Measurements from ENCODE around the gene PRR9. TPM values are rescaled to one million over a fixed set of nuclear protein-coding genes. Genes with fewer than 3 reads are reported as not detected.
"Not testable (repeated sequence)": the region's sequence is repeated elsewhere in the genome, so short reads cannot be mapped to it uniquely, and the experiment has no call there.

PRR9 gene
- not detected for total RNA-seq
- not detected for polyA plus RNA-seq
- long read RNA-seq, donor 1: 0 reads
- long read RNA-seq, donor 2: 0 reads

- Histone ChIP-seq H3K4me1 (ENCODE audit: control insufficient read depth in 1 of 2, insufficient read depth in 2 of 2, low read length in 2 of 2) (no peaks in the 10 kb centered on the region), H3K9me3 (ENCODE audit: control insufficient read depth, low read length) (no peaks in the 10 kb centered on the region), H3K27me3 (ENCODE audit: control insufficient read depth in 1 of 2, insufficient read depth in 2 of 2, low read length in 1 of 2) (no peaks in the 10 kb centered on the region), H3K27ac (ENCODE audit: low read depth in 1 of 2, low read length in 2 of 2) (no peak within 1 kb of the TSS), H3K36me3 (ENCODE audit: control insufficient read depth in 1 of 2, insufficient read depth in 2 of 2, low read length in 1 of 2) (no peaks in the 10 kb centered on the region), H3K4me3 (ENCODE audit: low read length in 2 of 2) (no peak within 1 kb of the TSS)
- WGBS, 2 donors: 77 to 83% methylated on average over 3 of the region's 3 CpGs
- intact Hi-C loops (cut with DNase I): no loop called here
- DNase-seq (no peak), ATAC-seq (ENCODE audit: low FRiP score) (no peak)
Observed at GRCh38 chr1:153217212-153217611, at the start of gene PRR9. Gene PRR9 (plus strand): TSS chr1:153217584. CDS start chr1:153218145, 561 bp downstream.

GRCh38 chr1:153168686-153169085, 48.7 kb upstream of the PRR9 start:
- no peak overlapping the region for H3K4me3 ChIP-seq (ENCODE audit: low read length in 2 of 2)
- no peaks in the 10 kb centered on the region for H3K36me3 ChIP-seq (ENCODE audit: control insufficient read depth in 1 of 2, insufficient read depth in 2 of 2, low read length in 1 of 2)
- DNase-seq (no peak), ATAC-seq (ENCODE audit: low FRiP score) (no peak)
- WGBS, 2 donors: 63 to 74% methylated on average over 2 of the region's 2 CpGs
- intact Hi-C loops (cut with DNase I): no loop called here
- no peak overlapping the region for H3K27ac ChIP-seq (ENCODE audit: low read depth in 1 of 2, low read length in 2 of 2)
- H3K9me3 ChIP-seq (ENCODE audit: control insufficient read depth, low read length): no peaks in the 10 kb centered on the region
- H3K27me3 ChIP-seq (ENCODE audit: control insufficient read depth in 1 of 2, insufficient read depth in 2 of 2, low read length in 1 of 2): no peaks in the 10 kb centered on the region
- no peaks in the 10 kb centered on the region for H3K4me1 ChIP-seq (ENCODE audit: control insufficient read depth in 1 of 2, insufficient read depth in 2 of 2, low read length in 2 of 2)

- Histone ChIP-seq H3K27me3 (ENCODE audit: control insufficient read depth in 1 of 2, insufficient read depth in 2 of 2, low read length in 1 of 2) (no peaks in the 10 kb centered on the region), H3K4me3 (ENCODE audit: low read length in 2 of 2) (no peak overlapping the region), H3K27ac (ENCODE audit: low read depth in 1 of 2, low read length in 2 of 2) (no peak overlapping the region), H3K36me3 (ENCODE audit: control insufficient read depth in 1 of 2, insufficient read depth in 2 of 2, low read length in 1 of 2) (no peaks in the 10 kb centered on the region), H3K4me1 (ENCODE audit: control insufficient read depth in 1 of 2, insufficient read depth in 2 of 2, low read length in 2 of 2) (no peaks in the 10 kb centered on the region), H3K9me3 (ENCODE audit: control insufficient read depth, low read length) (no peaks in the 10 kb centered on the region)
- intact Hi-C loops (cut with DNase I): no loop called here
- ATAC-seq (ENCODE audit: low FRiP score) (no peak), DNase-seq (no peak)
Observed at GRCh38 chr1:153174624-153175023, 42.8 kb upstream of the PRR9 start.

DNA sequence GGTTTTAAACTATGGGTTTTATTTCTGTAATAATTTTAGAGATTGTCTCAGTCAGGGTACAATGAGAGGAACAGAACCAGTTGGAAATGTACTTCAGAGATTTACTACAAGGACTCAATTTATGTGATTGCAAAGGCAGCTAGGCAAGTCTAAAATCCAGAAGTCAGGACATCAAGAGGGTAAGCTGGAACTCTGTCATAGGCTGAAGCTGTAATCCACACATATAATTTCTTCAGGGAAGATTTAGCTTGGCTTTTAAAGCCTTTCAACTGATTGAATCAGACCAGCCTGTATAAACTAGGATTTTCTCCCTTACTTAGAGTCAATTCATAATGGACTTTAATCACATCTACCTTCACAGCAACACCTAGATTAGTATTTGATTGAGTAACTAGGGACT, 38.5 kb upstream of the PRR9 start:
- Histone ChIP-seq H3K9me3 (ENCODE audit: control insufficient read depth, low read length) (no peaks in the 10 kb centered on the region), H3K4me3 (ENCODE audit: low read length in 2 of 2) (no peak overlapping the region), H3K27me3 (ENCODE audit: control insufficient read depth in 1 of 2, insufficient read depth in 2 of 2, low read length in 1 of 2) (no peaks in the 10 kb centered on the region), H3K27ac (ENCODE audit: low read depth in 1 of 2, low read length in 2 of 2) (no peak overlapping the region), H3K36me3 (ENCODE audit: control insufficient read depth in 1 of 2, insufficient read depth in 2 of 2, low read length in 1 of 2) (no peaks in the 10 kb centered on the region), H3K4me1 (ENCODE audit: control insufficient read depth in 1 of 2, insufficient read depth in 2 of 2, low read length in 2 of 2) (no peaks in the 10 kb centered on the region)
- DNase-seq (no peak), ATAC-seq (ENCODE audit: low FRiP score) (no peak)
- intact Hi-C loops (cut with DNase I): no loop called here

DNA sequence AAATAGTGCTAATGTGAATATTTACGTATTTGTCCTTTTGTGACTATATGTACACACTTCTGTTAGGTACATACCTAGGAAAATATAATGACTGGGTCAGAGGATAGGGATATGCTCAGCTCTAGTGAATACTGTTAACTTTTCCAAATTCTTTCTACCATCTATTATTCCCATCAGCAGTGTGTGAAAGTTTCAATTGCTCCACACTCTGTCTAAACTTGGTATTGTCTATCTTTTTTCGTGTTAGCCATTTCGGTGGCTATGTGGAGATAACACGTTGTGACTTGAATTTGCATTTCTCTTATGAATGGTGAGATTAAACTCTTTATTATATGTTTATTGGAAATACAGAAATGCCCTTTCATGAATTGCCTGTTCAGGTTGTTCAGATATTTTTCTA, 36.8 kb upstream of the PRR9 start:
- intact Hi-C loops (cut with DNase I): no loop called here
- no peaks in the 10 kb centered on the region for H3K9me3 ChIP-seq (ENCODE audit: control insufficient read depth, low read length)
- DNase-seq (no peak), ATAC-seq (ENCODE audit: low FRiP score) (no peak)
- no peak overlapping the region for H3K4me3 ChIP-seq (ENCODE audit: low read length in 2 of 2)
- WGBS, 2 donors: 70 to 72% methylated on average over 4 of the region's 4 CpGs
- no peaks in the 10 kb centered on the region for H3K36me3 ChIP-seq (ENCODE audit: control insufficient read depth in 1 of 2, insufficient read depth in 2 of 2, low read length in 1 of 2)
- H3K4me1 ChIP-seq (ENCODE audit: control insufficient read depth in 1 of 2, insufficient read depth in 2 of 2, low read length in 2 of 2): no peaks in the 10 kb centered on the region
- no peaks in the 10 kb centered on the region for H3K27me3 ChIP-seq (ENCODE audit: control insufficient read depth in 1 of 2, insufficient read depth in 2 of 2, low read length in 1 of 2)
- no peak overlapping the region for H3K27ac ChIP-seq (ENCODE audit: low read depth in 1 of 2, low read length in 2 of 2)

DNA sequence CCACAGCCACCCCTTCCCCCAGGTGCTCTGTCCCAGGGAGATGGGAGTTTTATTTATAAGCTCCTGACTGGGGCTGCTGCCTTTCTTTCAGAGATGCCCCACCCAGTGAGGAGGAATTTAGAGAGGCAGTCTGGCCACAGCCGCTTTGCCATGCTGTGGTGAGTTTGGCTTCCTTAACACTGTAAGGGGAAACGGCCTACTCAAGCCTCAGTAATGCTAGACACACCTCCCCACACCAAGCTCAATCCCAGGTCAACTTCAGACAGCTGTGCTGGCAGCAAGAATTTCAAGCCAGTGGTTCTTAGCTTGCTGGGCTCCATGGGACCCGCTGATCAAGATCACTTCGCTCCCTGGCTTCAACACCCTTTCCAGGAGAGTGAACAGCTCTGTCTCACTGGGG, 29.1 kb upstream of the PRR9 start:
- H3K4me1 ChIP-seq (ENCODE audit: control insufficient read depth in 1 of 2, insufficient read depth in 2 of 2, low read length in 2 of 2); H3K9me3 ChIP-seq (ENCODE audit: control insufficient read depth, low read length); ATAC-seq (ENCODE audit: low FRiP score); H3K27me3 ChIP-seq (ENCODE audit: control insufficient read depth in 1 of 2, insufficient read depth in 2 of 2, low read length in 1 of 2); H3K4me3 ChIP-seq (ENCODE audit: low read length in 2 of 2); H3K27ac ChIP-seq (ENCODE audit: low read depth in 1 of 2, low read length in 2 of 2); intact Hi-C loops (cut with DNase I); DNase-seq; H3K36me3 ChIP-seq (ENCODE audit: control insufficient read depth in 1 of 2, insufficient read depth in 2 of 2, low read length in 1 of 2): not testable (repeated sequence)
- 74 to 75% methylated on average over 4 of the region's 4 CpGs for WGBS, 2 donors

DNA sequence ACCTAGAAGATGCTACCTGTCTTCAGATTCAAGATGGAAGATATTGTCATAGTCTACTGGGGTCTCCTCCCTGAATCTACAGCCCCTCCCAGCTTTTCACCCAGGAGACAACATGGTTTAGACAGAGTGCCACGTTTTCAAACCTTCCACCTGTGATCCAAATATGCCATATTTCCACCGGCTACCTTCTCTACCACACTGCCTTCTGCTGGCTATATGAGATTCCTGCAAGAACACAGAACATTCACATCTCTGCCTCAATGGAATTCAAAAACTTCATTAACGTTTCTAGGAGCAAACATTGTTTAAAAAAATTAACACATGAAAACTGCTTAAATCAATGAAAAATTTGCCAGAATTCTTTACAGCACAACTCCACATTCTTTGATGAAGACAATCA, 27.0 kb upstream of the PRR9 start:
- intact Hi-C loops (cut with DNase I): no loop called here
- no peak for ATAC-seq (ENCODE audit: low FRiP score)
- WGBS, 2 donors: 13 to 18% methylated on average over 3 of the region's 3 CpGs
- DNase-seq: no peak
- Histone ChIP-seq H3K9me3 (ENCODE audit: control insufficient read depth, low read length) (no peaks in the 10 kb centered on the region), H3K27me3 (ENCODE audit: control insufficient read depth in 1 of 2, insufficient read depth in 2 of 2, low read length in 1 of 2) (no peaks in the 10 kb centered on the region), H3K4me3 (ENCODE audit: low read length in 2 of 2) (no peak overlapping the region), H3K4me1 (ENCODE audit: control insufficient read depth in 1 of 2, insufficient read depth in 2 of 2, low read length in 2 of 2) (no peaks in the 10 kb centered on the region), H3K27ac (ENCODE audit: low read depth in 1 of 2, low read length in 2 of 2) (no peak overlapping the region), H3K36me3 (ENCODE audit: control insufficient read depth in 1 of 2, insufficient read depth in 2 of 2, low read length in 1 of 2) (no peaks in the 10 kb centered on the region)

- 20 to 23% methylated on average over 3 of the region's 3 CpGs for WGBS, 2 donors
- H3K27me3 ChIP-seq (ENCODE audit: control insufficient read depth in 1 of 2, insufficient read depth in 2 of 2, low read length in 1 of 2): no peaks in the 10 kb centered on the region
- H3K27ac ChIP-seq (ENCODE audit: low read depth in 1 of 2, low read length in 2 of 2): no peak overlapping the region
- no peaks in the 10 kb centered on the region for H3K9me3 ChIP-seq (ENCODE audit: control insufficient read depth, low read length)
- no peaks in the 10 kb centered on the region for H3K4me1 ChIP-seq (ENCODE audit: control insufficient read depth in 1 of 2, insufficient read depth in 2 of 2, low read length in 2 of 2)
- no peak for ATAC-seq (ENCODE audit: low FRiP score)
- intact Hi-C loops (cut with DNase I): no loop called here
- H3K4me3 ChIP-seq (ENCODE audit: low read length in 2 of 2): no peak overlapping the region
- no peak for DNase-seq
- H3K36me3 ChIP-seq (ENCODE audit: control insufficient read depth in 1 of 2, insufficient read depth in 2 of 2, low read length in 1 of 2): no peaks in the 10 kb centered on the region
Observed at GRCh38 chr1:153192697-153193096, 24.7 kb upstream of the PRR9 start.

DNA sequence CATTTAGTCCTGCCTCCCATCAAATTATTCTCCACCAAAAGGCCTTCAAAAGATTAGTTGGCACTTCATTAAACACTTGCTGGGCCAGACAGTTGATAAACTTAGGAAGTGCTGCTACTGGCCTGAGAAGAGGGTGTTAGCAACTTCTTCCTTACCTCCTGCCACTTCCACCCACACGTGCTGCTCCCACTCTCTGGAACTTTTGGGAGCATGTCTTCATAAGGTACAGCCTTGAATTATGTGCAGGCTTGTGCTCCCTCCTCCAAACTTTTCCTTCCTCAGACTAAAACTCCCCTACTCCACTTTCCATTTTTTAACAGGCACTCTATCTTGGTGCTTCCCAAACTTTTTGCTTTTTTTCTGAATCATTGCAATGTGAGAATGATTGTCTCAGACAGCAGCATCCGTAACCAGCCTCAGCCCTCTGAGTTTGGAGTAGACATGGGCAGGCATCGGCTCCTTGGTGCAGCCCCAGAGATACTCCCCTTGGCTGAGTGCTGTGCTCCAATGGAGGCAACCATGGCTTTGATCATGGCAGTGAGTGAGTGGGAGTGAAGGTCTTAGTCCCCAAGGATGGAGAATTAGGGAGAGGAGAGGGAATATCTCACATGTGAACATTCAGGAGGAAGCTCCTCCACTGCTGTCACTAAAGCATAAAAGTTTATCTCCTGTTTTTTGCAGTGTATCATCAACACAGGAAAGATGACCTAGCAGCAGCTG, 22.9 kb upstream of the PRR9 start:
- no peak overlapping the region for H3K27ac ChIP-seq (ENCODE audit: low read depth in 1 of 2, low read length in 2 of 2)
- intact Hi-C loops (cut with DNase I): no loop called here
- no peak overlapping the region for H3K4me3 ChIP-seq (ENCODE audit: low read length in 2 of 2)
- ATAC-seq (ENCODE audit: low FRiP score): no peak
- peaks cover 4% of the 10 kb centered on the region for H3K9me3 ChIP-seq (ENCODE audit: control insufficient read depth, low read length)
- DNase-seq: no peak
- H3K4me1 ChIP-seq (ENCODE audit: control insufficient read depth in 1 of 2, insufficient read depth in 2 of 2, low read length in 2 of 2): no peaks in the 10 kb centered on the region
- H3K27me3 ChIP-seq (ENCODE audit: control insufficient read depth in 1 of 2, insufficient read depth in 2 of 2, low read length in 1 of 2): no peaks in the 10 kb centered on the region
- 52 to 61% methylated on average over 3 of the region's 3 CpGs for WGBS, 2 donors
- no peaks in the 10 kb centered on the region for H3K36me3 ChIP-seq (ENCODE audit: control insufficient read depth in 1 of 2, insufficient read depth in 2 of 2, low read length in 1 of 2)
